Stimulated activated memory B cell treated with anti-CD40 and anti-IgM and Interleukin-4, amounts not matched to agents 10 μg/mL and 1 μg/mL and 100 μg/mL, for 72 hours (primary cell): Measurements from ENCODE around the gene CECR2.

Experiments
- ATAC-seq: fragments of 150-1000 bp; cut with Tn5 transposase; 2 replicates; pipeline ENCODE4 v1.10.0; 2021
- H3K27ac Mint-ChIP-seq: one replicate; pipeline ENCODE4 v1.8.0; 2022; ENCODE audit warnings: mild to moderate bottlenecking, mixed read lengths
- H3K27me3 Mint-ChIP-seq: one replicate; pipeline ENCODE4 v1.8.0; 2022; ENCODE audit warnings: mixed read lengths
- H3K36me3 Mint-ChIP-seq: one replicate; pipeline ENCODE4 v1.8.0; 2022; ENCODE audit warnings: mixed read lengths
- H3K4me1 Mint-ChIP-seq: one replicate; pipeline ENCODE4 v1.8.0; 2022; ENCODE audit warnings: mixed read lengths
- H3K4me3 Mint-ChIP-seq: one replicate; pipeline ENCODE4 v1.8.0; 2022; ENCODE audit warnings: mild to moderate bottlenecking, moderate library complexity, mixed read lengths
- H3K9me3 Mint-ChIP-seq: one replicate; pipeline ENCODE4 v1.8.0; 2022; ENCODE audit warnings: mixed read lengths

The CECR2 gene

DNA sequence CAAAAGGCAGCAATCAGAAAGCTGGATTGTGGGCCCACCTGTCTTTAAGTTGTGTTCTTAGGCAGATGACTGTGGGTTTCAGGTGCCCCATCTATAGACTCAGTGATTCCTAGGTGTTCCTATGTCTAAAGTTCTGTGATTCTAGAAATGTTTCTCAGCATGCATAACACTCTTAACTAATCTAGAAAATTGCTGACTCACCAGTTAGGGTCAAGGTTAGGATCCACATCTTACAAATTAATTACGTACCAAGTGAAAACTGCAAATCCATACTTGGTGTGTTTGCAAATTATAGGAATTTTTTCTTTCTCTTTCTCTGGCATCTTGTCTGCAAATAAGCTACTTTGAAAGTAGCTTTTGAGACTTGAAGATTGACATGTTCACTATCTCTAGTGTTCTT lies 7.7 kb downstream of the CECR2 start:
- H3K4me3 Mint-ChIP-seq = no peak overlapping the region
- no peaks in the 10 kb centered on the region for H3K36me3 Mint-ChIP-seq
- no peak for ATAC-seq
- H3K27ac Mint-ChIP-seq = no peak overlapping the region
- H3K4me1 Mint-ChIP-seq = no peaks in the 10 kb centered on the region
- H3K9me3 Mint-ChIP-seq = no peaks in the 10 kb centered on the region
- H3K27me3 Mint-ChIP-seq = peaks cover 54% of the 10 kb centered on the region

- ATAC-seq = no peak
- H3K27ac Mint-ChIP-seq = no peak overlapping the region
- no peak overlapping the region for H3K4me3 Mint-ChIP-seq
- peaks cover 52% of the 10 kb centered on the region for H3K27me3 Mint-ChIP-seq
- no peaks in the 10 kb centered on the region for H3K36me3 Mint-ChIP-seq
- H3K9me3 Mint-ChIP-seq = peaks cover 2% of the 10 kb centered on the region
- no peaks in the 10 kb centered on the region for H3K4me1 Mint-ChIP-seq
These were observed 10.7 kb downstream of the CECR2 start for GRCh38 chr22:17379944-17380343.

- Mint-ChIP-seq H3K9me3 (peaks cover 3% of the 10 kb centered on the region), H3K4me3 (no peak overlapping the region), H3K27ac (no peak overlapping the region), H3K4me1 (no peaks in the 10 kb centered on the region), H3K36me3 (no peaks in the 10 kb centered on the region), H3K27me3 (peaks cover 47% of the 10 kb centered on the region)
- ATAC-seq = no peak
These were observed 11.3 kb downstream of the CECR2 start for GRCh38 chr22:17380359-17381087.

DNA sequence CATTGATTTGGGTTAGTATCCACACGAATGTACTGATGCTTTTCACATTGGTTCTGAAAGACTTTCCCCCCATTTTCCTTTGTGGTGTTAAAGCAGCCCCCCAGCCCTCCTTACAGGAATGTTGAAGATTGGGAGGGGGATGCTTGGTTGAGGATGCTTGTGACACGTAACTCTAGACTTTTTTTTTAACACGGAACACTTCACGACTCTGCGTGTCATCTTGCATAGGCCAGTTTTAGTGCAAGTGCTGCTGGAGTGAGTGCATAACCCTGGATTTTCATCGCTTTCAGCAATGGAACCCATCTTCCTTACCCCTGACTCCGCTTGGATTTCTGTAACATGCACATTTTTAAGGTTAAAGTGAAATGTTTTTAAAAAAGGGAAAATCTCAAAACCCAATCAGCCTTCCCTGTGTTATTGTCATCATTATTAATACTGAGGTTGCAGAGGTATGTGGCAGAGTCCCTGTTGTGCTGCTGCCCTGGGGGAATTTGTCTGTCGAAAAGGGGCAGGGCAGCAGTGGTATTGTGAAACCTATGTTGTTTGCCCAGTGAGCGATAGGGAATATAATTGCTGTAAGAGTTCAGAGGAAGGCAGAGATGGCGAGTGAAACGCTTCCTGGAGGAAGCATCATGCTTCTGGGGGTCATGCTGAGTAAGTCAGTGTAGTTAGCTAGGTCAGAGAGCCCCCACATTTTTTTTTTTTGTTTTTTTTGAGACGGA lies 12.1 kb downstream of the CECR2 start:
- H3K9me3 Mint-ChIP-seq = peaks cover 3% of the 10 kb centered on the region
- no peaks in the 10 kb centered on the region for H3K36me3 Mint-ChIP-seq
- no peak overlapping the region for H3K27ac Mint-ChIP-seq
- no peaks in the 10 kb centered on the region for H3K4me1 Mint-ChIP-seq
- H3K4me3 Mint-ChIP-seq = no peak overlapping the region
- H3K27me3 Mint-ChIP-seq = peaks cover 38% of the 10 kb centered on the region
- ATAC-seq = no peak

DNA sequence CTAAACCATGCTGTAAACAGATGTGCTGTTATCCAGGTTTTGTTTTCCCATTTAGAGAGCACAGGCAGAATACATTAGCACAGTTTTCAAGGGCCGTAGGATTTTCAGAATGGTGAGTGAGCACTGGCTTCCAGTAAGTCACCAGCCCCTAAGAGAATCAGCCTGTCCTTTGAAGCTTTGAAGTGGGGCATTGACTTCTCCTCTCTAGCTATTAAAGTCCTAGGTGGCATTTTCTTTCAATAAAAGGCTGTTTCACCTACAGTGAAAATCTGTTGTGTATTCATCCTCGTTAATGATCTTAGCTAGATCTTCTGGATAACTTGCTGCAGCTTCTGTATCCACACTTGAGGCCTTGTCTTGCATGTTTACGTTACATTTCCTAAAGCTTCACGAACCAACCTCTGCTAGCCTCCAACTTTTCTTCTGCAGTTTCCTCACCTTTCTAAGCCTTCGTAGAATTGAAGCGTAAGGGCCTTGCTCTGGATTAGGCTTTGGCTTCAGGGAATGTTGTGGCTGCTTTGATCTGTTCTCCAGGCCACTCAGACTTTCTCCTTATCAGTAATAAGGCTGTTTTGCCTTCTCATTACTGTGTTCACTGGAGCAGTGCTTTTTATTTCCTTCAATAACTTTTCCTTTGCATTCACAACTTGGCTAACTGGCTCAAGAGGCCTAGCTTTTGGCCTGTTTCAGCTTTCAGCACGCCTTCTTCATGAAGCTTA lies 15.5 kb downstream of the CECR2 start:
- H3K4me3 Mint-ChIP-seq = no peak overlapping the region
- no peaks in the 10 kb centered on the region for H3K36me3 Mint-ChIP-seq
- H3K27me3 Mint-ChIP-seq = peaks cover 15% of the 10 kb centered on the region
- H3K4me1 Mint-ChIP-seq = no peaks in the 10 kb centered on the region
- no peak overlapping the region for H3K27ac Mint-ChIP-seq
- H3K9me3 Mint-ChIP-seq = peaks cover 3% of the 10 kb centered on the region
- ATAC-seq = no peak

DNA sequence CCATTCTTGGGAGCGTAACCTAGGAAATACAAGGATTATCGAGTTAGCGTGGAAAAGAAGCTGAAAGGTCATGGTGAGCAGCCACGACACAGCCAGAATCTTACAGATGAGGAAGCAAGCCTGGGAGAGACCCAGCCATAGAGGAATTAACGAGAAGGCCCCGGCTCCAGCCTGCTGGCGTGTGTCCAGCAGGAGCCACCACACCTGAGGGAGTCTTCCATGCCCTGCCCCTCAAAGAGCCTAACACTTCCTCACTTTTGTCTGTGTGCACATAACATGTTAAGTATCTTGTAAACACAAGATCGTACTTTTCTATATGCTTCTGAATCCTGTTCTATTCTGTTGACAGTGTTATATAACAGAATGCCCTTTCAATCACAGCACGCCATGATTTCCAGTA lies 18.1 kb downstream of the CECR2 start:
- peaks cover 3% of the 10 kb centered on the region for H3K9me3 Mint-ChIP-seq
- H3K27me3 Mint-ChIP-seq = no peaks in the 10 kb centered on the region
- H3K4me1 Mint-ChIP-seq = no peaks in the 10 kb centered on the region
- H3K27ac Mint-ChIP-seq = no peak overlapping the region
- ATAC-seq = no peak
- H3K4me3 Mint-ChIP-seq = no peak overlapping the region
- H3K36me3 Mint-ChIP-seq = no peaks in the 10 kb centered on the region

DNA sequence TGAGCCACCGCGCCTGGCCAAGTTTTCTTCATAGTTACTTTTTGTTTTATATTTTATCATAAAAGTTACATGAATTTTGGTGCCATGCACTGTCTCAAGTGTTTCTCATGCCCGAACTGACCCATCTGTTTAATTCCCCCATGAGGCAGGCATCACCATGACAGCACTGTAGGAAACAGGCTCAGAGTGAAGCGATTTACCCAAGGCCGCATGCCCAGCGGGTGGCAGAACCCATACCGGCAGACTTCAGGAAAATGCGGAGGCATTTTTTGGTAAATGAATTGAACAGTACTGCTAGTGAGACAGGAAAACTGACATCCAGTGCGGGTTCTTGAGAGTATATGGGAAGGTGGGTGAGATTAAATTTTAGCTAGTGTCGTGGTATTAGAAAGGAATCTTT lies 19.0 kb downstream of the CECR2 start:
- Mint-ChIP-seq H3K4me3 (no peak overlapping the region), H3K36me3 (no peaks in the 10 kb centered on the region), H3K27me3 (no peaks in the 10 kb centered on the region)

GRCh38 chr22:17390087-17390486 lies 20.8 kb downstream of the CECR2 start:
- Mint-ChIP-seq H3K9me3 (no peaks in the 10 kb centered on the region), H3K27me3 (no peaks in the 10 kb centered on the region), H3K27ac (no peak overlapping the region), H3K36me3 (no peaks in the 10 kb centered on the region), H3K4me1 (no peaks in the 10 kb centered on the region), H3K4me3 (no peak overlapping the region)
- no peak for ATAC-seq

More for the DNA sequence above, 19.0 kb downstream of the CECR2 start:
- no peak for ATAC-seq
- peaks cover 3% of the 10 kb centered on the region for H3K9me3 Mint-ChIP-seq
- no peaks in the 10 kb centered on the region for H3K4me1 Mint-ChIP-seq
- no peak overlapping the region for H3K27ac Mint-ChIP-seq

DNA sequence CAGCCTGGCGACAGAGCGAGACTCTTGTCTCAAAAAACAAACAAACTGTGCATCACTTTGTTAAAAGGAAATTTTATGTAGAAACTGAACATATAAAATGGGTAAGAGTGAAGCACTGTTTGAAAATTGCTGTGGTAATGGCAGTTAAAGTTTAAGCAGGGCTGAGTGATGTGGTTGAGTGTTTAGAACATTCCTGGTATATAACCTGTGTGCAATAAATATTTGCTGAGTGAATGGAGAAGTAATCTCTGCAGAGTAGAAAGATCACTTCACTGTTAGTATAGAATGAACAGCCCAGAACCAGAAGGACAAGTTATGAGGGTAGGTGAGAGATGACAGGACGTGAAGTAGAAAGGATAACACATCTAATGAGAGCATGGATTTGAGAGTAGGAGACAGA lies 27.3 kb downstream of the CECR2 start:
- Mint-ChIP-seq H3K27me3 (no peaks in the 10 kb centered on the region), H3K36me3 (no peaks in the 10 kb centered on the region), H3K27ac (no peak overlapping the region), H3K4me3 (no peak overlapping the region), H3K9me3 (no peaks in the 10 kb centered on the region), H3K4me1 (no peaks in the 10 kb centered on the region)
- ATAC-seq = no peak

DNA sequence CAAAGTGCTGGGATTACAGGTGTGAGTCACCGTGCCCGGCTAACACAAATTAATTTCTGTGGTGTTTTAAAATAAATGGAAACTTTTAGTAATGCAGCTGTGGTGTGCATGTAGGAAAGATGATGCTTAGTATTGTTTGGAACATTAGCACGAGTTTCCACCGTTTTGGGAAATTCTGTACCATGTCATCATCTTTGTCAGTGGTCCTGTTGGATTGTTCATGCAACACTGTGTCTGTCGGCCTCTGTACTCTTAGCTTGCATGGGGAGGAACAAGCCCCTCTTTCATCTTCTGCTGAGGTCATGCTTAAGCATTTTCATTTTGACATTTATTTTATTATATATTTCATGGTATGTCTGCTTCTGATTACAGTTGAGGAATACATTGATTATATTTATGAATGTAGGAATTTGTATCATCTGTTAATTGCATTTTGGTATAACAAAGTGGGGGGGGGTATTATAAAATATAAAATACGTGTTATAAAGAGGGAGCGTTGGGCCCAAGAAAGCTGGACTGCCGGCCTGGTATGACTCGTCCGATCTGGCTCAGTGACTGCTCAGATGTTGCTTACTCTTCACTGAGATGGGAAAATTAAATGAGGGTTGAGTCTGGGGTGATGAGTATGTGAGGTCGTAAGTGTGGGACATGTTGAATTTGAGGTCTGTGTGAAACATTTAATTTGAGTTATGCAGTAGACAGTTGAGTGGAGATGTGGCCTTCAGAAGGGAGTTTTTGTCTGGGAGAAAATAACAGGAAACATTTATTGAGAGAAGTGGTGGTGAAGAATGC lies 28.7 kb downstream of the CECR2 start:
- Mint-ChIP-seq H3K36me3 (no peaks in the 10 kb centered on the region), H3K27ac (no peak overlapping the region), H3K9me3 (no peaks in the 10 kb centered on the region), H3K4me3 (no peak overlapping the region), H3K4me1 (no peaks in the 10 kb centered on the region), H3K27me3 (no peaks in the 10 kb centered on the region)
- no peak for ATAC-seq

- ATAC-seq = no peak
- Mint-ChIP-seq H3K4me1 (peaks cover 6% of the 10 kb centered on the region), H3K4me3 (no peak overlapping the region), H3K36me3 (no peaks in the 10 kb centered on the region), H3K9me3 (no peaks in the 10 kb centered on the region), H3K27ac (no peak overlapping the region), H3K27me3 (no peaks in the 10 kb centered on the region)
These were observed 31.0 kb downstream of the CECR2 start for GRCh38 chr22:17400305-17400704.

DNA sequence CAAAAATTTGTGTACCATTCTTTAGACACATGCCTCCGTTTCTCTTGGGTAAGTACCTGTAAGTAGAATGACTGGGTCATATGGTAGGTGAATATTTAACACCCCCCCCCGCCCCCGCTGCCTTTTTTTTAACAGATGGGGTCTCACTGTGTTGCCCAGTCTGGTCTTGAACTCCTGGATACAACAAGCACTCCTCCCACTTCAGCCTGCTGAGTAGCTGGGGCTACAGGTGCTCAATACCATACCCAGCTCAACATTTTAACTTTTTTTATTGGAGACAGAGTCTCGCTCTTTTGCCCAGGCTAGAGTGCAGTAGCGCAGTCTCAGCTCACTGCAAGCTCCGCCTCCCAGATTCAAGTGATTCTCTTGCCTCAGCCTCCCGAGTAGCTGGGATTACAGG lies 32.5 kb downstream of the CECR2 start:
- no peak for ATAC-seq

GRCh38 chr22:17402293-17402692 lies 33.0 kb downstream of the CECR2 start:
- no peak for ATAC-seq
- Mint-ChIP-seq H3K27me3 (no peaks in the 10 kb centered on the region), H3K27ac (no peak overlapping the region), H3K36me3 (no peaks in the 10 kb centered on the region), H3K4me1 (peaks cover 6% of the 10 kb centered on the region), H3K9me3 (no peaks in the 10 kb centered on the region), H3K4me3 (no peak overlapping the region)

More for the DNA sequence above, 32.5 kb downstream of the CECR2 start:
- no peaks in the 10 kb centered on the region for H3K9me3 Mint-ChIP-seq
- peaks cover 6% of the 10 kb centered on the region for H3K4me1 Mint-ChIP-seq
- no peak overlapping the region for H3K27ac Mint-ChIP-seq
- H3K4me3 Mint-ChIP-seq = no peak overlapping the region
- no peaks in the 10 kb centered on the region for H3K36me3 Mint-ChIP-seq
- no peaks in the 10 kb centered on the region for H3K27me3 Mint-ChIP-seq

- no peak overlapping the region for H3K4me3 Mint-ChIP-seq
- ATAC-seq = no peak
- no peaks in the 10 kb centered on the region for H3K9me3 Mint-ChIP-seq
These were observed 34.6 kb downstream of the CECR2 start for GRCh38 chr22:17403906-17404305.

DNA sequence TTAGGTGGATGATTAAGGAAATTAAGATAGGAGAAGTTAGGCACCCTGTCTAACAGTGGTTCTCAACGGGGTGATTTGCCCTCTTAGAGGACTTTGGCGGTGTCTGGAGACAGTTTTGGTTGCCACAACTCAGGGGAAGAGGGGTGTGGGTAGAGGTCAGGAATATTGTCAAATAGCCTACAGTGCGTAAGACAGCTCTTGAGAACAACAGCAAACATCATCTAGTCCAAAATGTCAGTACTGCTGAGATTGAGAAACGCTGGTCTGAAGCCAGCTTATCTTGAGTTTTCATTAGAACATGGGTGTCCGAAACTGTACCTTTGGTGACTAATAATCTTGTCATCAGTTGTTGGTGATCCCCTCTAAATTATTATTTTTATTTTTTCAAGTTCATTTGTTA lies 38.4 kb downstream of the CECR2 start:
- ATAC-seq = no peak
- no peak overlapping the region for H3K27ac Mint-ChIP-seq
- peaks cover 6% of the 10 kb centered on the region for H3K4me1 Mint-ChIP-seq
- peaks cover 8% of the 10 kb centered on the region for H3K27me3 Mint-ChIP-seq
- H3K9me3 Mint-ChIP-seq = no peaks in the 10 kb centered on the region
- no peaks in the 10 kb centered on the region for H3K36me3 Mint-ChIP-seq
- no peak overlapping the region for H3K4me3 Mint-ChIP-seq

More at GRCh38 chr22:17403906-17404305, 34.6 kb downstream of the CECR2 start:
- no peaks in the 10 kb centered on the region for H3K36me3 Mint-ChIP-seq
- H3K27ac Mint-ChIP-seq = no peak overlapping the region
- no peaks in the 10 kb centered on the region for H3K27me3 Mint-ChIP-seq
- H3K4me1 Mint-ChIP-seq = peaks cover 6% of the 10 kb centered on the region
